ENCODE measurements around the gene ZC3H7A. TPM values are rescaled to one million over a fixed set of nuclear protein-coding genes. Genes with fewer than 3 reads are reported as not detected.
A peak's percentile ranks its signal among the peaks of the same experiment; 100 is the strongest.

Gene ZC3H7A
- total and polyA plus RNA-seq, 2 of the 13 experiments (the other 11 are each of a cell fraction or from before 2014, with no cell fraction given), result 29.2 to 36.8 TPM

DNA sequence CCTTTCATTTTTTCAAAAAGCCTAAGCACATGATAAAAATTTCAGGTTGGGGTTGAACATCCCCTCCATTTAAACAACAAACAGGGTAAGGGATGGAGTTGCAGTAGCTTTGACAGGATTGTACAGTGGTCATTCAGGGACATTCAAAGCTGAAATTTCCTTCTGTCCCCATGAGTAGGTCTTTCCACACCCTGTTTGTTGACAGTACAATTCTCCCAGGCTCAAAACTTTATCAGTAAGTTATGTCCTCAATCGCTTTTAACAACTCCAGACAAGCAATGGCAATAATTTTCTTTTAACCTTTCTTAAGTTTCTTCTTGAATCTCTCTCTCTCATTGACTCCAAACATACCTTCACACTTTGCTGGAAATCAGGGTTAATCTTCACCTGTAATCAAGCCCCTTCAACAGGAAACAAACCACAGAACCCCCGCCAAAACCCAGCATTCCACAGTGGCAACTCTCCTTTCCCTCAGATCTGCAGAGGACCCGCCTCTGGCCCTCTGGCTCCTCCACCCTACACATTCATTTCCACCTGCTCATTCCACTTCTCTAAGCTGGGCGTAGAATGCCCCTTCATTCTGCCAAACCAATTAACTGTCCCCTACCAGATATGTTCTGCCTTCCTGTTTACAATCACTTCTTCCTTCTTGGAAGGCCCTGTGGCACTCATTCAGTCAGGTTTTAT lies 75.1 kb downstream of the ZC3H7A start (continued):
- TF ChIP-seq, protein P1, sequence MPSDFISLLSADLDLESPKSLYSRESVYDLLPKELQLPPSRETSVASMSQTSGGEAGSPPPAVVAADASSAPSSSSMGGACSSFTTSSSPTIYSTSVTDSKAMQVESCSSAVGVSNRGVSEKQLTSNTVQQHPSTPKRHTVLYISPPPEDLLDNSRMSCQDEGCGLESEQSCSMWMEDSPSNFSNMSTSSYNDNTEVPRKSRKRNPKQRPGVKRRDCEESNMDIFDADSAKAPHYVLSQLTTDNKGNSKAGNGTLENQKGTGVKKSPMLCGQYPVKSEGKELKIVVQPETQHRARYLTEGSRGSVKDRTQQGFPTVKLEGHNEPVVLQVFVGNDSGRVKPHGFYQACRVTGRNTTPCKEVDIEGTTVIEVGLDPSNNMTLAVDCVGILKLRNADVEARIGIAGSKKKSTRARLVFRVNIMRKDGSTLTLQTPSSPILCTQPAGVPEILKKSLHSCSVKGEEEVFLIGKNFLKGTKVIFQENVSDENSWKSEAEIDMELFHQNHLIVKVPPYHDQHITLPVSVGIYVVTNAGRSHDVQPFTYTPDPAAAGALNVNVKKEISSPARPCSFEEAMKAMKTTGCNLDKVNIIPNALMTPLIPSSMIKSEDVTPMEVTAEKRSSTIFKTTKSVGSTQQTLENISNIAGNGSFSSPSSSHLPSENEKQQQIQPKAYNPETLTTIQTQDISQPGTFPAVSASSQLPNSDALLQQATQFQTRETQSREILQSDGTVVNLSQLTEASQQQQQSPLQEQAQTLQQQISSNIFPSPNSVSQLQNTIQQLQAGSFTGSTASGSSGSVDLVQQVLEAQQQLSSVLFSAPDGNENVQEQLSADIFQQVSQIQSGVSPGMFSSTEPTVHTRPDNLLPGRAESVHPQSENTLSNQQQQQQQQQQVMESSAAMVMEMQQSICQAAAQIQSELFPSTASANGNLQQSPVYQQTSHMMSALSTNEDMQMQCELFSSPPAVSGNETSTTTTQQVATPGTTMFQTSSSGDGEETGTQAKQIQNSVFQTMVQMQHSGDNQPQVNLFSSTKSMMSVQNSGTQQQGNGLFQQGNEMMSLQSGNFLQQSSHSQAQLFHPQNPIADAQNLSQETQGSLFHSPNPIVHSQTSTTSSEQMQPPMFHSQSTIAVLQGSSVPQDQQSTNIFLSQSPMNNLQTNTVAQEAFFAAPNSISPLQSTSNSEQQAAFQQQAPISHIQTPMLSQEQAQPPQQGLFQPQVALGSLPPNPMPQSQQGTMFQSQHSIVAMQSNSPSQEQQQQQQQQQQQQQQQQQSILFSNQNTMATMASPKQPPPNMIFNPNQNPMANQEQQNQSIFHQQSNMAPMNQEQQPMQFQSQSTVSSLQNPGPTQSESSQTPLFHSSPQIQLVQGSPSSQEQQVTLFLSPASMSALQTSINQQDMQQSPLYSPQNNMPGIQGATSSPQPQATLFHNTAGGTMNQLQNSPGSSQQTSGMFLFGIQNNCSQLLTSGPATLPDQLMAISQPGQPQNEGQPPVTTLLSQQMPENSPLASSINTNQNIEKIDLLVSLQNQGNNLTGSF (CRISPR knock-in tag; IDR thresholded peaks at IDR 0.05), result no peak
- TF ChIP-seq, protein P2, sequence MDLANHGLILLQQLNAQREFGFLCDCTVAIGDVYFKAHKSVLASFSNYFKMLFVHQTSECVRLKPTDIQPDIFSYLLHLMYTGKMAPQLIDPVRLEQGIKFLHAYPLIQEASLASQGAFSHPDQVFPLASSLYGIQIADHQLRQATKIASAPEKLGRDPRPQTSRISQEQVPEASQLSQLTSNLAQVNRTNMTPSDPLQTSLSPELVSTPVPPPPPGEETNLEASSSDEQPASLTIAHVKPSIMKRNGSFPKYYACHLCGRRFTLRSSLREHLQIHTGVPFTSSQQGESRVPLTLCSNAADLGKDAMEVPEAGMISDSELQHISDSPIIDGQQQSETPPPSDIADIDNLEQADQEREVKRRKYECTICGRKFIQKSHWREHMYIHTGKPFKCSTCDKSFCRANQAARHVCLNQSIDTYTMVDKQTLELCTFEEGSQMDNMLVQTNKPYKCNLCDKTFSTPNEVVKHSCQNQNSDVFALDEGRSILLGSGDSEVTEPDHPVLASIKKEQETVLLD (CRISPR knock-in tag; IDR thresholded peaks at IDR 0.05; ENCODE audit: low read depth), result no peak
- TF ChIP-seq ETV6 (CRISPR knock-in tag; conservative IDR thresholded peaks at IDR 0.05), result no peak

DNA sequence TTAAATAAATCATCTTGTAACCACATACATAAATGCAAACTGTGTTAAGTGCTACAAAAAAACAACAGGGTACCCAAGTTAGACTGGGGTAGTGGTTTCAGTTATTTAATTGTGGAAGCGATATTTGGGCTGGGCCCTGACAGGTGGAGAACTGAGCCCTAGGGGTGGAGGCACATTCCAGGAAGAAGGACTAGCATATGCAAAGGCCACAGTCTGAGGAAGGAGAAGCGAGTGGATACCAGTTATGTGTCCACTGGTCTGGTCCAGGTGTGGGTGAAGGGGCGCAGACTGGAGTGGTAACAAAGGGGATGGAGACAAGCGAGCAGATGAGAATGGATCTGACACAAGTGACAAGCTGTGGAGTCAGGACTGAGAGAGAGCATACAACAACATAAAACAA lies 77.3 kb downstream of the ZC3H7A start:
- in situ Hi-C loops (cut with HindIII; ENCODE audit: extremely low pct_ligation_motif_present, low pct_unique_long_range_greater_than_20kb) (loop anchor here (10.0 kb wide), 1 partner anchor 325 kb away; no protein-coding TSS in a partner anchor), intact Hi-C loops (cut with micrococcal nuclease; ENCODE audit: unreplicated experiment) (no loop called here)
- ChIA-PET POLR2A (interaction anchor here (1.3 to 2.2 kb wide), 2 partner anchors 23 to 78 kb away, joined by 5 to 9 read pairs; partner anchors contain the start of genes TXNDC11 and ZC3H7A), CTCF (ENCODE audit: low intra/inter-chr PET ratio, low total read pairs) (no interaction called here)
- peaks cover 53% of the 10 kb centered on the region for H3K4me1 ChIP-seq (ENCODE audit: insufficient read depth, low read length)
- no peak overlapping the region for H3K9ac ChIP-seq (ENCODE audit: insufficient read depth, low read depth, low read length)
- no peak overlapping the region for H2AFZ ChIP-seq (ENCODE audit: low read length)
- TF ChIP-seq, protein P3, sequence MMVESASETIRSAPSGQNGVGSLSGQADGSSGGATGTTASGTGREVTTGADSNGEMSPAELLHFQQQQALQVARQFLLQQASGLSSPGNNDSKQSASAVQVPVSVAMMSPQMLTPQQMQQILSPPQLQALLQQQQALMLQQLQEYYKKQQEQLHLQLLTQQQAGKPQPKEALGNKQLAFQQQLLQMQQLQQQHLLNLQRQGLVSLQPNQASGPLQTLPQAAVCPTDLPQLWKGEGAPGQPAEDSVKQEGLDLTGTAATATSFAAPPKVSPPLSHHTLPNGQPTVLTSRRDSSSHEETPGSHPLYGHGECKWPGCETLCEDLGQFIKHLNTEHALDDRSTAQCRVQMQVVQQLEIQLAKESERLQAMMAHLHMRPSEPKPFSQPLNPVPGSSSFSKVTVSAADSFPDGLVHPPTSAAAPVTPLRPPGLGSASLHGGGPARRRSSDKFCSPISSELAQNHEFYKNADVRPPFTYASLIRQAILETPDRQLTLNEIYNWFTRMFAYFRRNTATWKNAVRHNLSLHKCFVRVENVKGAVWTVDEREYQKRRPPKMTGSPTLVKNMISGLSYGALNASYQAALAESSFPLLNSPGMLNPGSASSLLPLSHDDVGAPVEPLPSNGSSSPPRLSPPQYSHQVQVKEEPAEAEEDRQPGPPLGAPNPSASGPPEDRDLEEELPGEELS (CRISPR knock-in tag; IDR thresholded peaks at IDR 0.05), result no peak
- TF ChIP-seq ZNF30 (CRISPR knock-in tag; IDR thresholded peaks at IDR 0.05), result no peak
- peak; percentile 77 for TF ChIP-seq RBM22 (optimal IDR thresholded peaks at IDR 0.05; ENCODE audit: low read length)
- no peak for TF ChIP-seq GATAD1 (CRISPR knock-in tag; IDR thresholded peaks at IDR 0.05)
- no peak for TF ChIP-seq GATA4 (IDR thresholded peaks at IDR 0.05; ENCODE audit: borderline replicate concordance, low read depth)
- TF ChIP-seq SMAD9 (CRISPR knock-in tag; IDR thresholded peaks at IDR 0.05), result no peak
- no peak for TF ChIP-seq TMF1 (CRISPR knock-in tag; IDR thresholded peaks at IDR 0.05; ENCODE audit: low read depth)
- no peak for TF ChIP-seq ZNF75D (CRISPR knock-in tag; IDR thresholded peaks at IDR 0.05; ENCODE audit: borderline replicate concordance)
- TF ChIP-seq ZNF792 (CRISPR knock-in tag; IDR thresholded peaks at IDR 0.05), result no peak
- peak; percentile 32 for TF ChIP-seq TEAD3 (CRISPR knock-in tag; optimal IDR thresholded peaks at IDR 0.05; ENCODE audit: borderline replicate concordance)
- TF ChIP-seq NCOA2 (CRISPR knock-in tag; IDR thresholded peaks at IDR 0.05), result no peak
- no peak for TF ChIP-seq KAT8 (CRISPR knock-in tag; IDR thresholded peaks at IDR 0.05)
- peaks cover 10% of the 10 kb centered on the region for H3K79me2 ChIP-seq (ENCODE audit: insufficient read depth, low read length)
- DNase-seq (ENCODE audit: low spot score), result no peak
- 98% methylated on average over 4 of the region's 4 CpGs for WGBS (ENCODE audit: low lambda C conversion rate)
- no TSS peak for BruUV-seq (replicated peaks)
- no peak for FAIRE-seq
- no peak overlapping the region for H3K4me3 ChIP-seq (replicated peaks in 1 of 3; ENCODE audit: insufficient read depth in 1 of 3, low read depth in 2 of 3, low read length in 3 of 3)
- H3K27me3 ChIP-seq (ENCODE audit: control insufficient read depth in 1 of 2, insufficient read depth in 2 of 2, low read length in 2 of 2), result no peaks in the 10 kb centered on the region
- peak overlapping the region; percentile 28 for H3K27ac ChIP-seq (ENCODE audit: extremely low read length, insufficient read depth, low read length)
- no peaks in the 10 kb centered on the region for H3K9me3 ChIP-seq (ENCODE audit: low read length)
- H3K4me2 ChIP-seq (ENCODE audit: low read depth, low read length), result no peak overlapping the region
- H3K36me3 ChIP-seq (replicated peaks in 1 of 2; ENCODE audit: control insufficient read depth in 1 of 2, insufficient read depth in 2 of 2, low read length in 2 of 2), result peaks cover 22 to 80% of the 10 kb centered on the region in 2 experiments
- ATAC-seq, result no peak
- H4K20me1 ChIP-seq (ENCODE audit: insufficient read depth, low read length), result peaks cover 25% of the 10 kb centered on the region; the same call in 1 of the 2 replicates

All from HepG2 (cell line).